Caco-2 (cell line): Measurements from ENCODE around the gene RPL4. TPM values are rescaled to one million over a fixed set of nuclear protein-coding genes. Genes with fewer than 3 reads are reported as not detected.
"Not testable (repeated sequence)": the region's sequence is repeated elsewhere in the genome, so short reads cannot be mapped to it uniquely, and the experiment has no call there.

Experiments used
- BruUV-seq: library from RNA; stranded (reverse); fragments of 400-500 nt; replicated peaks from 2 replicates; lab custom pipeline; 2021; lab: Mats Ljungman, UMichigan
- CTCF ChIA-PET: fragments of 300-600 bp; sonication (Branson Sonifier 250); formaldehyde crosslinking; loops from one replicate; lab custom pipeline; 2022; ENCODE audit warnings: antibody characterized with exemption; lab: Charles Lee
- POLR2A ChIA-PET: fragments of 300-600 bp; sonication (Branson Sonifier 250); formaldehyde crosslinking; loops from one replicate; lab custom pipeline; 2022; ENCODE audit warnings: antibody characterized with exemption; lab: Charles Lee
- DNase-seq, 2 experiments: peaks; one replicate each; pipeline versions ENCODE4 v3.0.0 to v3.0.0-alpha.2; 2020 to 2022
- H3K27me3 ChIP-seq: replicated peaks from 2 replicates; pipeline ENCODE4 v1.6.0; 2011; ENCODE audit warnings: low read length; ENCODE audit not compliant: control insufficient read depth, insufficient read depth
- H3K36me3 ChIP-seq: 2 replicates; pipeline ENCODE4 v1.5.1; 2011; ENCODE audit warnings: low read length; ENCODE audit not compliant: control insufficient read depth, insufficient read depth
- H3K4me1 ChIP-seq: fragments of 250-450 bp; sonication (Bioruptor Pico); 2 replicates; pipeline ENCODE4 v1.5.1; 2020; ENCODE audit warnings: mild to moderate bottlenecking
- H3K4me3 ChIP-seq: 2 replicates; pipeline ENCODE4 v1.5.1; 2011; ENCODE audit warnings: low read depth, mild to moderate bottlenecking, control low read depth, low read length
- H3K9me3 ChIP-seq: fragments of 250-450 bp; sonication (Bioruptor Pico); 2 replicates; pipeline ENCODE4 v1.5.1; 2020; ENCODE audit warnings: mild to moderate bottlenecking, moderate library complexity
- H3K27ac Mint-ChIP-seq: one replicate; pipeline ENCODE4 v1.8.0; 2022; ENCODE audit warnings: mixed read lengths; ENCODE audit not compliant: unreplicated experiment
- H3K27me3 Mint-ChIP-seq: one replicate; pipeline ENCODE4 v1.8.0; 2022; ENCODE audit warnings: mixed read lengths; ENCODE audit not compliant: insufficient read depth, unreplicated experiment
- H3K36me3 Mint-ChIP-seq: one replicate; pipeline ENCODE4 v1.8.0; 2022; ENCODE audit warnings: mild to moderate bottlenecking, mixed read lengths; ENCODE audit not compliant: insufficient read depth, unreplicated experiment
- H3K4me1 Mint-ChIP-seq: one replicate; pipeline ENCODE4 v1.8.0; 2022; ENCODE audit warnings: low read depth, mixed read lengths; ENCODE audit not compliant: unreplicated experiment
- H3K4me3 Mint-ChIP-seq: one replicate; pipeline ENCODE4 v1.8.0; 2022; ENCODE audit warnings: mild to moderate bottlenecking, moderate library complexity, mixed read lengths; ENCODE audit not compliant: unreplicated experiment
- H3K9me3 Mint-ChIP-seq: one replicate; pipeline ENCODE4 v1.8.0; 2022; ENCODE audit warnings: mixed read lengths; ENCODE audit not compliant: unreplicated experiment
- intact Hi-C: fragments of 100-400 bp; cut with micrococcal nuclease; formaldehyde crosslinking; loops from one replicate; pipeline ENCODE4 v1.10.0; 2022; ENCODE audit not compliant: unreplicated experiment
- total RNA-seq: library from RNA; stranded (reverse); gene quantifications from 2 replicates; pipeline ENCODE4 v1.2.3, GENCODE V29; 2022
- TF ChIP-seq, protein P1 (sequence below), 2 experiments: fragments of 200-600 bp in 1 of 2; IDR thresholded peaks; 1 replicate in 1 of 2; 2 replicates in 1 of 2; pipeline versions ENCODE4 v1.5.1 to v1.8.0; 2011 to 2022; ENCODE audit warnings: antibody characterized with exemption in 1 of 2, control low read depth in 1 of 2, inconsistent platforms in 1 of 2, low read depth in 1 of 2, low read length in 1 of 2, mild to moderate bottlenecking in 1 of 2, moderate library complexity in 1 of 2; ENCODE audit not compliant: insufficient read depth in 1 of 2, severe bottlenecking in 1 of 2, unreplicated experiment in 1 of 2

RPL4 gene
- total RNA-seq, 1 experiment from 2014 or later: 3,102 TPM

DNA sequence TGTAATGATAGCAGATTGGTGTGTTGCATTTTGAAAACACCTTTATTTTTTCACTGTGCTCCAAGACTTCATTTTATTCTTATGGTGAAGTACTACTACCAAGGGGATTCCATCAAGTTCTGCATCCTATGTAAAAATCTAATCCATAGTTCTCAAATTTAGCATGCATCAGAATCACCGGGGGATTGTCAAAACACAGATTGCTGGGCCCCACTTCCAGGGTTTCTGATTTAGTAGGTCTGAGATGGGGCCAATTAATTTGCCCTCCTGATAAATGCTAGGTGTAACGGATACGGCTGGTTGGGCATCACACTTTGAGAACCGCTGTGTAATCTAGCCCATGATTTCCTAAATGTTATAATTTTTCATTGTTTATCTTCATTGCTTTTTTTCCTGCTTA is 1.2 kb upstream of the RPL4 start:
- no peaks in the 10 kb centered on the region for H3K9me3 ChIP-seq
- intact Hi-C loops: loop anchor here (2.0 kb wide), 1 partner anchor 149 kb away; the partner anchor contains the start of gene TIPIN
- ChIA-PET CTCF (no interaction called here), POLR2A (interaction anchor here (0.7 to 1.1 kb wide), 2 partner anchors 9 to 1700 kb away, joined by 3 to 4 read pairs; partner anchors contain the start of gene CALML4)
- H3K36me3 ChIP-seq: peaks cover 2% of the 10 kb centered on the region; the same call in 1 of the 2 replicates
- Mint-ChIP-seq H3K4me1 (peaks cover 15% of the 10 kb centered on the region), H3K9me3 (no peaks in the 10 kb centered on the region), H3K4me3 (peak overlapping the region; percentile 96), H3K27me3 (no peaks in the 10 kb centered on the region), H3K36me3 (peaks cover 48% of the 10 kb centered on the region), H3K27ac (peak overlapping the region; percentile 100)
- no TSS peak for BruUV-seq
- DNase-seq: no peak
- TF ChIP-seq, protein P1, sequence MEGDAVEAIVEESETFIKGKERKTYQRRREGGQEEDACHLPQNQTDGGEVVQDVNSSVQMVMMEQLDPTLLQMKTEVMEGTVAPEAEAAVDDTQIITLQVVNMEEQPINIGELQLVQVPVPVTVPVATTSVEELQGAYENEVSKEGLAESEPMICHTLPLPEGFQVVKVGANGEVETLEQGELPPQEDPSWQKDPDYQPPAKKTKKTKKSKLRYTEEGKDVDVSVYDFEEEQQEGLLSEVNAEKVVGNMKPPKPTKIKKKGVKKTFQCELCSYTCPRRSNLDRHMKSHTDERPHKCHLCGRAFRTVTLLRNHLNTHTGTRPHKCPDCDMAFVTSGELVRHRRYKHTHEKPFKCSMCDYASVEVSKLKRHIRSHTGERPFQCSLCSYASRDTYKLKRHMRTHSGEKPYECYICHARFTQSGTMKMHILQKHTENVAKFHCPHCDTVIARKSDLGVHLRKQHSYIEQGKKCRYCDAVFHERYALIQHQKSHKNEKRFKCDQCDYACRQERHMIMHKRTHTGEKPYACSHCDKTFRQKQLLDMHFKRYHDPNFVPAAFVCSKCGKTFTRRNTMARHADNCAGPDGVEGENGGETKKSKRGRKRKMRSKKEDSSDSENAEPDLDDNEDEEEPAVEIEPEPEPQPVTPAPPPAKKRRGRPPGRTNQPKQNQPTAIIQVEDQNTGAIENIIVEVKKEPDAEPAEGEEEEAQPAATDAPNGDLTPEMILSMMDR (IDR thresholded peaks at IDR 0.05; ENCODE audit: insufficient read depth in 1 of 2, low read depth in 1 of 2, low read length in 1 of 2, severe bottlenecking in 1 of 2, unreplicated experiment in 1 of 2): no peak
- H3K4me3 ChIP-seq: peak overlapping the region; percentile 68
- H3K27me3 ChIP-seq: no peaks in the 10 kb centered on the region
- H3K4me1 ChIP-seq: peaks cover 6% of the 10 kb centered on the region; the same call in 1 of the 2 replicates

GRCh38 chr15:66505430-66505811 is 766 bp upstream of the RPL4 start:
- DNase-seq: no peak
- ChIA-PET POLR2A (interaction anchor here (0.6 to 1.1 kb wide), 5 partner anchors 9 to 1700 kb away, joined by 3 to 4 read pairs (median 4); partner anchors contain the start of genes CALML4, MAP2K1 and RNU5B-1), CTCF (interaction anchor here (0.6 kb wide), 1 partner anchor 215 kb away, joined by 4 read pairs; no protein-coding TSS in a partner anchor)
- Histone ChIP-seq H3K36me3 (peaks cover 2% of the 10 kb centered on the region), H3K4me1 (peaks cover 6% of the 10 kb centered on the region; the same call in 1 of the 2 replicates), H3K9me3 (no peaks in the 10 kb centered on the region), H3K4me3 (peak overlapping the region; percentile 68), H3K27me3 (no peaks in the 10 kb centered on the region)
- Mint-ChIP-seq H3K4me3 (peak overlapping the region; percentile 96), H3K27me3 (no peaks in the 10 kb centered on the region), H3K36me3 (peaks cover 52% of the 10 kb centered on the region), H3K4me1 (peaks cover 15% of the 10 kb centered on the region), H3K9me3 (no peaks in the 10 kb centered on the region), H3K27ac (peak overlapping the region; percentile 100)
- BruUV-seq: TSS peak; percentile 82
- intact Hi-C loops: loop anchor here (2.0 kb wide), 1 partner anchor 149 kb away; the partner anchor contains the start of gene TIPIN
- TF ChIP-seq, protein P1 (IDR thresholded peaks at IDR 0.05; ENCODE audit: insufficient read depth in 1 of 2, low read depth in 1 of 2, low read length in 1 of 2, severe bottlenecking in 1 of 2, unreplicated experiment in 1 of 2): no peak

DNA sequence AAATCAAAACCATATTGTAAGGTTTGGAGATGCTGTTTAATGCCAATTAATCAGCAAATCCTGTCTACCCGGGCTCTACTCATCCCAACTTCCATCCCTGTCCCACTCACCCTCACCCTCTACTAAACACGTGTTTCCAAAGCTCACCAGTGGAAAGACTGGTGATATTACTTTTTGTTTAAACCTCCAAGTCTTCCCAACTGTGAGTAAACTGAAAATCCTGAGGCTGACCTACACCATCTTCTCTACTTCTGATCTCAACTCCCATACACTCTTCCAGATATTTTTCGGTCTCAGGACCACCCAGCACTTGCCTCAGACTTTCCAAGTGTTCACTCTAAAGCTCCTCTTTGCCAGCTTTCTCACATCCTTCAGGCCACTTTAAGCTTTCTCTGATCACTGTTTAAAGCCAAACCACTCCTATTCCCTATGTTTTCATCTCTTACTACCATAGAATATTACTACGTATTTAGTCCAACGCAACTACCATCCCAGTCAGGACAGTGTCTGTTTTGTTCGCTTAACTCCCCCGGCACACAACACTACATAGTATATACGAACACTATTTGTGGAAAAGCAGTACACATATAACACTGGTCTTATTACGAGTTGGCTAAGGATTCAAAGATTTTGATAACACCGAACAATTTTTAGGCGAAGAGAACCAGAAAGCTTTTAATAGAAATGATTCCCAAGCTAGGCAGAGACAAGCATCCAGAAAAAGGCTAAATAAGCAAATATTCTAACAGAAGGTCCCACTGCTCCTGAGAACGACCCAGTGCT is 684 bp downstream of the RPL4 start:
- Mint-ChIP-seq H3K27me3 (no peaks in the 10 kb centered on the region), H3K4me3 (peak overlapping the region; percentile 96), H3K4me1 (peaks cover 15% of the 10 kb centered on the region), H3K36me3 (peaks cover 66% of the 10 kb centered on the region), H3K9me3 (no peaks in the 10 kb centered on the region), H3K27ac (peak overlapping the region; percentile 100)
- Histone ChIP-seq H3K4me3 (peak overlapping the region; percentile 68), H3K9me3 (no peaks in the 10 kb centered on the region), H3K27me3 (no peaks in the 10 kb centered on the region), H3K4me1 (peaks cover 6% of the 10 kb centered on the region; the same call in 1 of the 2 replicates), H3K36me3 (peaks cover 2% of the 10 kb centered on the region)
- TF ChIP-seq, protein P1 (IDR thresholded peaks at IDR 0.05; ENCODE audit: insufficient read depth in 1 of 2, low read depth in 1 of 2, low read length in 1 of 2, severe bottlenecking in 1 of 2, unreplicated experiment in 1 of 2): no peak
- ChIA-PET POLR2A (no interaction called here), CTCF (no interaction called here)
- intact Hi-C loops: loop anchor here (2.0 kb wide), 1 partner anchor 147 kb away; the partner anchor contains the start of gene TIPIN
- no peak for DNase-seq
- BruUV-seq: TSS peak; percentile 63

GRCh38 chr15:66503041-66503648 is 1.5 kb downstream of the RPL4 start:
- CTCF ChIA-PET: not testable (repeated sequence)
- peaks cover 74% of the 10 kb centered on the region for H3K36me3 Mint-ChIP-seq

More at GRCh38 chr15:66503041-66503648, 1.5 kb downstream of the RPL4 start:
- H3K9me3 Mint-ChIP-seq, intact Hi-C loops, H3K27me3 Mint-ChIP-seq, H3K36me3 ChIP-seq, H3K27me3 ChIP-seq, H3K4me1 ChIP-seq, H3K9me3 ChIP-seq, DNase-seq, BruUV-seq, POLR2A ChIA-PET: not testable (repeated sequence)
- H3K4me1 Mint-ChIP-seq: peaks cover 15% of the 10 kb centered on the region
- H3K4me3 Mint-ChIP-seq: peak overlapping the region; percentile 96
- H3K27ac Mint-ChIP-seq: peak overlapping the region; percentile 100
- peak overlapping the region; percentile 68 for H3K4me3 ChIP-seq
